GM21717 (cell line): Measurements from ENCODE around the gene HYAL3.
"Not testable (repeated sequence)": the region's sequence is repeated elsewhere in the genome, so short reads cannot be mapped to it uniquely, and the experiment has no call there.

Experiments used
- ATAC-seq: cut with Tn5 transposase; IDR thresholded peaks from one replicate; pipeline ENCODE4 v1.9.1; 2021; ENCODE audit warnings: mild to moderate bottlenecking, moderate library complexity; ENCODE audit not compliant: unreplicated experiment

The HYAL3 gene

GRCh38 chr3:50272911-50273688 lies 26.1 kb downstream of the HYAL3 start:
- peak; percentile 79 for ATAC-seq

- ATAC-seq = not testable (repeated sequence)
Measured at GRCh38 chr3:50272538-50272910, 26.7 kb downstream of the HYAL3 start.

GRCh38 chr3:50271314-50271936 lies 27.8 kb downstream of the HYAL3 start:
- no peak for ATAC-seq

- ATAC-seq = no peak
Measured at GRCh38 chr3:50270422-50271224, 28.6 kb downstream of the HYAL3 start.

- ATAC-seq = no peak
Measured at GRCh38 chr3:50269977-50270413, 29.2 kb downstream of the HYAL3 start.

GRCh38 chr3:50269460-50269859 lies 29.7 kb downstream of the HYAL3 start:
- ATAC-seq = no peak

- ATAC-seq = no peak
Measured at GRCh38 chr3:50268703-50269451, 30.3 kb downstream of the HYAL3 start, which contains the start of gene SEMA3B. Gene SEMA3B (plus strand): TSS chr3:50269147. CDS start chr3:50269241, 94 bp downstream.

GRCh38 chr3:50268276-50268675 lies 30.9 kb downstream of the HYAL3 start:
- ATAC-seq = no peak

GRCh38 chr3:50267280-50267913 lies 31.8 kb downstream of the HYAL3 start:
- no peak for ATAC-seq

GRCh38 chr3:50266836-50267235 lies 32.4 kb downstream of the HYAL3 start:
- no peak for ATAC-seq

- ATAC-seq = no peak
Measured at GRCh38 chr3:50266017-50266416, 33.2 kb downstream of the HYAL3 start.

GRCh38 chr3:50265571-50265970 lies 33.6 kb downstream of the HYAL3 start:
- ATAC-seq = no peak

- no peak for ATAC-seq
Measured at GRCh38 chr3:50264964-50265485, 34.2 kb downstream of the HYAL3 start.

GRCh38 chr3:50264383-50264963 lies 34.7 kb downstream of the HYAL3 start:
- ATAC-seq = no peak

- ATAC-seq = no peak
Measured at GRCh38 chr3:50263478-50264382, 35.5 kb downstream of the HYAL3 start.

- no peak for ATAC-seq
Measured at GRCh38 chr3:50262778-50263177, 36.4 kb downstream of the HYAL3 start.

- not testable (repeated sequence) for ATAC-seq
Measured at GRCh38 chr3:50262200-50262599, 37.0 kb downstream of the HYAL3 start.

GRCh38 chr3:50261505-50261904 lies 37.7 kb downstream of the HYAL3 start:
- no peak for ATAC-seq
